HG02870 (cell line): ENCODE results near the gene IL20.
A peak's percentile ranks its signal among the peaks of the same experiment; 100 is the strongest.

Experiments
- ATAC-seq: cut with Tn5 transposase; IDR thresholded peaks from one replicate; pipeline ENCODE4 v1.9.1; 2021; ENCODE audit warnings: mild to moderate bottlenecking, moderate library complexity; ENCODE audit not compliant: unreplicated experiment

The IL20 gene

DNA sequence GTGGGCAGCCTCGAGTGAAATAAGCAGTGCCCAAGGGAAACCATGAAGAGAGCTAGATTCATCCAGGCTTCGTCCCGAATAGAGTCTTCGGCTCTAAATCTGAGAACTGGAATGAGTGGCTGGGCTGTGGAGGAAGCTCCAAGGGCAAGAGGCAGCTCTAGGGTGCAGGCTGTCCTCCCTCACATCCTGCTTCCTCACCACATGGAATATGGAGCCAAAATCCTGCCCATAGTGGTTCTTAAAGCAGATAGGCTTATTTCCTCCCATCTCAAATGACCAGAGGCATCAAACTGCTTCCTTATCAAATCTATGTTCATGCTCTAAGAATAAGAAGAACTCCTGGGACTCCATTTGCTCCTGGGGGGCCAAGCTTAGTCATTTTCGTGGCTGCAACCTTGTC lies 34.3 kb downstream of the IL20 start:
- ATAC-seq, result no peak

DNA sequence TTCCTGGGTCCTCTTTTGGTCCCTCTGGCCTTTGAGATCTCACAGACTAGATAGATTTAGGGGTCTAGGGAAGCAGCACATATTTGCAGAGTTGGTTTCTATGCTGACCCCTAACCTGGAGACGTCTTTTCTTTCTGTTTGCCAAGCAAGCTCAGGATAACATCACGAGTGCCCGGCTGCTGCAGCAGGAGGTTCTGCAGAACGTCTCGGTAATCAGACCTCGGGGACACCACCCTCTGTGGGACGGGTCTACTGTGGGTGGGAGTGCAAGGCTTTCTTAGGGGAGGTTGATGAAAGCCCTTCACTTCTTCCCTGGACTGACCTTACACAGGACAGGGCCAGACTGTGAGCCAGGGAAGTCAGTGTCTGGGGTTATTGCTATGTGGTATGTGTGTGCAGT lies 34.7 kb downstream of the IL20 start:
- ATAC-seq, result no peak

DNA sequence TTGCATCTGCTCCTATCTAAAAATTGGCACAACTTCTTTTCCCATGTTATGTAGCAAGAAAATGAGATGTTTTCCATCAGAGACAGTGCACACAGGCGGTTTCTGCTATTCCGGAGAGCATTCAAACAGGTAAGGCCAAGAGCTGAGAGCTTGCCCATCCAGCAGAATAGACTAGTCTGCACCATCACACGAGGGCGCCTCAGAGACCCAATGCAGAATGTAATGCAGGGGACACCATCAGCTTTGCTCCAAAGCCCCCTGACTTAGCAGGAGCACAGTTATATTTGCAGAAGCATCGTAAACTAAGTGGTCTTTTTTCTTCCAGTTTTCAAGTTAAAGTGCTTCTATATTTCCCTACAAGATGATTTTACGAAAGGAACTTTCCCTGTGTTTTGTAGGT lies 36.5 kb downstream of the IL20 start:
- ATAC-seq, result no peak

DNA sequence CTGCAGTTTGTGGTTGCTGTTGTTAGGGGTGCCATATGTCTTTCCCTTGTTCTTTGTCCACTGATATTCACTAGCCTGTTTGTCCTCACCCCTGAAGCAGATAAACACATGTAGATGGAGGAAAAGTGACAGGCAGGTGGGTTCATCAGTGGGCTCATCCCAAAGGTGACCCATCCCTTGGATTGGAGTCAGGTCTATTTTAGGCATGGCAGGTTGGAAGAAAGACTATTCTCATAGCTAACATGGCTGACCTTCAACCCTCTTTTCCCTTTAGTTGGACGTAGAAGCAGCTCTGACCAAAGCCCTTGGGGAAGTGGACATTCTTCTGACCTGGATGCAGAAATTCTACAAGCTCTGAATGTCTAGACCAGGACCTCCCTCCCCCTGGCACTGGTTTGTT lies 37.3 kb downstream of the IL20 start:
- ATAC-seq, result no peak

DNA sequence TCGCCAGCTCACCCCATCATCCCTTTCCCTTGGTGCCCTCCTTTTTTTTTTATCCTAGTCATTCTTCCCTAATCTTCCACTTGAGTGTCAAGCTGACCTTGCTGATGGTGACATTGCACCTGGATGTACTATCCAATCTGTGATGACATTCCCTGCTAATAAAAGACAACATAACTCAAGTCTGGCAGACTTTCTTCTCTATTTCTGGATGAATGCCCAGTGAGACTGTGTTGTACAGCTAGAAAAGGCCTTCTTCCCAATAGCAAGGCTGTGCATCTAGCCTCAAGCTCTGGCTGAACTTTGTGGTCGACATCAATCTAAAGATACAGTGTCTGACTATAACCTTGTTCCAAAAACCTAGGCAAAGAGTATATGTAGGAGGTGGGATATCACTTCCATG lies 38.3 kb downstream of the IL20 start:
- no peak for ATAC-seq

DNA sequence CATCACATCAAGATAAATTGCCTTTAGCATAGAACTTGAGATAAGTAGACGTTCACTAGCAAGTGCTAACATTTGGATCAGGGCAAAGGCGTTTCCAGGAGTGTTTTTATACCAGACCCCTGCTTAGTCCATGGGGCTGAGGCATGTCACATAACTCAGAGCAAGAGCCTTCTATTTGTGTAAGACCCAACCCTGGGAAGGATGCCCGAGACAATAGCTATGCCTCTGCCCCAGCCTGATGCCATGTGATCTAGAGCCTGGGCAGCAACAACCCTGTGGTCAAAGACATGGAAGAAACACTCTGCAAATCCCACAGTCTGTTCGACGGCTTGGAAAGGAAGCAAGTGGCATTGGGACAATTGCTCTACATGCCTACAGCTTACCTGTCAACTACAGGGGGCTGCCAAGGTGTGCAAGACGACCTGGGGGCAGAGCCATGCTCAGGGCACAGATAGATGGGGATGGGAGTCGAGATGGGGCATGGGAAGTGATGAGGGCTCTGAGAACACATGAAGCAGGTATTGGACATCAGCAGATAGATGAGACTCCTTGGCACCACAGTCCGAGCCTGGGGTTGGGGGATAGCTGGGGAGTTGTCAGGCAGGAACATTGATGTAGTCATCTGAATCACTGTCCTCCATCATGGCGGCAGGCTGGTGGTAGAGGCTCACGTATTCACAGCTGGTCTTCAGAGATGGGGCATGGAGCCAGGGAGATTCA lies 39.2 kb downstream of the IL20 start:
- ATAC-seq, result no peak

DNA sequence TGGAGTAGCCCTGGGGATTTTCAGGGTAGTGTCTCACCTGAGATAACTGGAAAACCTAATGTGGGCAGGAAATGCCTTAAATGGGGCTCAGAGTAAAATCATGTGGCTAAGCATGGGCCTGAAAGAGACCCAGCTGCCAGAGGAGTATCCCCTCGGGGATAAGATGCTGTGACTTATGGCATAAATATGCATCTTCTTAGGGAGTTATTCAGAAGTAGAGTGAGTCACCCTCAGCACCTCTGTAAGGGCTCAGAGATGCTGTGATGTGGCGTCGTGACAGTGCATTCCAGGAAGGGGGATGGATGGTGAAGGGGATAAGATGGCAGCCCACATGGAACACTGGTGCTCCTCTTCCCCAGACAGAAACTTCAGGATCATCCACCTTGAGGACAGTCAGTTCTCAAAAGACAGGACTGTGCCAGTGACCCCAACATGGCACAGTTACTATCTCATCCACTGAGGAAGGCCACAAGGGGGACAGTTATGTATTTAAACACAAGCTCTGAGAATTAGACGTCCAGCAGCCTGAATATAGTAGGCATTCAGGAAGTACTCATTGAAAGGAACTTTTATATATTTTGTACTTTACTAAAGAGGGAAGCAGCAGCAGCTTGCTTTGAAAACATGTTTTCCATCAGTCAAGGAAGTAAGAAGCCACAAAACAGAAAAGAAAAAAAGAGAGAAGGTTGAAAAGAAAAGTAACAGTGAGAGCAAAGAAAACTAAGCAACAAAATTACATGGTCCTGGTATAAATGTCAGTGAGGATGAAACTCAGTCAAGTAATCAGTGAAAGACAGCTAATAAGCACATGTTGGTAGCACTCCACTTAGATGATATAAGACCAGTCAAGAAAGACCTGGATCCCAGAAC lies 40.1 kb downstream of the IL20 start:
- peak; percentile 46 for ATAC-seq

DNA sequence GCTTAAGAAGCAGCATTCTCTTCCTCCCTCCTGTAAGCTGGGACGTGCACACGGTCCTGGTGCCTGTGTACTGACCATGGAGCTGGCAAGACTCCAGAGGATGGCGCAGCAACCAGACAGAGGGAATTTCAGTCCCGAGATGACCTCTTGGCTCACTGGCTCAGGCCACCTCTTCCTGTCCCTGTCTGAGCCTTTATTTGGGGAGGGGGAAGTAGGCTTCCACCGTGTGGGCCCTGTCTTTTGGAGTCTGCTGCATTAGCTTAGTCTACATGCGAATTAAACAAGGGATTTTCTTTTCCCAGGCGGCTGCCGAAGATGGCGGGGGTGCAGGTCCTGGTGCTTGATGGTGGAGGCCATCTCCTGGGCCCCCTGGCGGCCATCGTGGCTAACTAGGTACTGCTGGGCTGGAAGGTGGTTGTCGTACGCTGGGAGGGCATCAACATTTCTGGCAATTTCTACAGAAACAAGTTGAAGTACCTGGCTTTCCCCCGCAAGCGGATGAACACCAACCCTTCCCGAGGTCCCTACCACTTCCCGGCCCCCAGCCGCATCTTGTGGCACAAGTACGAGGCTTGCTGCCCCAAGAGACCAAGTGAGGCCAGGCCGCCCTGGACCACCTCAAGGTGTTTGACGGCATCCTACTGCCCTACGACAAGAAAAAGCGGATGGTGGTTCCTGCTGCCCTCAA lies 42.0 kb downstream of the IL20 start:
- no peak for ATAC-seq

DNA sequence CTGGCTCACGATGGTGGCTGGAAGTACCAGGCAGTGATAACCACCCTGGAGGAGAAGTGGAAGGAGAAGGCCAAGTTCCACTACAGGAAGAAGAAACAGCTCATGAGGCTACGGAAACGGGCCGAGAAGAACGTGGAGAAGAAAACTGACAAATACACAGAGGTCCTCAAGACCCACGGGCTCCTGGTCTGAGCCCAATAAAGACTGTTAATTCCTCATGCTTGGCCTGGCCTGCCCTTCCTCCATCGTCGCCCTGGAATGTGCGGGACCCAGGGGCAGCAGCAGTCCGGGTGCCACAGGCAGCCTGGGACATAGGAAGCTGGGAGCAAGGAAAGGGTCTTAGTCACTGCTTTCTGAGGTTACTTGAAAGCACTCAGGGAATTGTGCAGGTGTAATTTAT lies 42.6 kb downstream of the IL20 start:
- no peak for ATAC-seq

DNA sequence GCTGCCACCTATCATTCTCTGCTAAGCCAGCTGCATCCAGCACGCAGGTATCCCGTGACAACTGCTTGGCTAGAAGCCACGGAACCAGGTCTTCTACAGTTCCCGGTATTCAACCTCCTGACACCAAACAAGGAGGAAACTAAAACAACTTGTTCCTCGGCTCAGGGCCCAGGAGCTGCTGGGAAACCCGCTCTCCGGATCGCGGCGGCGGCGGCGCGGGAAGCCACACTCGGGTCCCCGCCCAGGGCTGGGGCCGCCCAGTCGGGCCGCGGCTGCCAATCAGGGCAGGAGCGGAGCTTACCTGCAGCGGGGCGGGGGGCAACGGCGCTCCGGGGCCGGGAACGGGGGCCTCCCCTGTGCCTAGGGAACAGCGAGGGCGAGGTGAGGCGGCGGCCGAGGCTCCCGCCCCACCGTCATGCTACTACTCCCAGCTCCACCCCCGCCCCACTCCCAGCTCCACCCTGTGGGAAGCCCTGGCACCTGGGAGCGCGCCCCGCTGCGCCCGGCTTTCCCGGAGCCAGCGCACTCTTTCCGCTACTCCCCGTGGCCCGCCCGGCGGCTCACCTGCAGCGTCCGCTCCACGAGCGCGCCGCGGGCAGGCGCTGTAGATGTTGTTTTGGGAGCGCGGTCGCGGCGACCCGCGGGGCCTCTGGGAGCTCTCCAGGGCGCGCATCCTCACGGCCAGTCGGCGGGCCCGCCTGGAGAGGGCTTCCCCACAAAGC lies 43.9 kb downstream of the IL20 start:
- ATAC-seq, result no peak

DNA sequence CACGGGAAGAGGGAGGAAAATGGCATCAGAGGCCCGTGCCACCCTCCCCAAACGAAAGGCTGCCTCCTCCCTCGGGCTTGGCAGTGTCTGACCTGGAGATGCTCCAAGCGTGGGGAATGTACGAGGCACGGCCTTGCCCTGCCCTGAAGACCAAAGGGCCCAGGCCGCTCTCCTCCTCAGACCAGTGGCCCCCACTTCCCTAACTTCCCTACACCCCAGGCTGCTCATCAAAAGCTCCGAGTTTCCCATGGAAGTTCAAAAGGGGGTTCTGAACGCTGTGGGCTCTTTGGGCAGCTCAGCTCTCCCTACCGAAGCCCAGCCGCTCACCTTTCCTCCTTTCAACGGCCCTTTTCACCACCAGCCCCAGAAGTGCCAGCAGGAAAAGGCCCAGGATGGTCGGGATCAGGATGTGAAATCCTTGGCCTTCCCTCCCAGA lies 44.5 kb downstream of the IL20 start:
- no peak for ATAC-seq

DNA sequence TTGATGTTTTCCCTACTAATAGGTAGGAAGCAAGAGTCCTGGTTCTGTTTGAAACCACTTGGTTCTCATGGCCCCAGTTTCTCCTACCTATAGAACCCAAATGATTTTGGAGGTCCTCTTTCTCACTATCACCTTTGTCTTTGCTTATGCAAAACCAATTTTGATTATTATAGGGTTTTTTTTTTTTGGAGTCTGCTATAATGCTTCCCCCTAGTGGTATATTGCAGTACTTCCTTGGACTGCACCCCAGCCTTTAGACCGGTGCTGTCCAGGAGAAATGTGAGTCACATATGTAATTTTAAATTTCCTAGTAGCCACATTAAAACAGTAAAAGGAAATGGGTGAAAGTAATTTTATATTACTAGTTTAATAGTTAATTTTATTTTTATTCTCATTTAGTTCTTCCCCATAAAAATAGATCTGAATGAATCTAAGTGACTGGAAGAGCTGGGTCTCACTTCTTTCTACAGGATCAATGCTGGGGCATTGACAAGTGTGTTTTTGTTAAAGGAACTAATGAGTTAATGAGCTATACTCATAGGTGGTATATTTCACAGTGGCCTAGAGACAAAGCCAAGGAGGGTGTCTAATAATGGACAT lies 45.7 kb downstream of the IL20 start:
- no peak for ATAC-seq

DNA sequence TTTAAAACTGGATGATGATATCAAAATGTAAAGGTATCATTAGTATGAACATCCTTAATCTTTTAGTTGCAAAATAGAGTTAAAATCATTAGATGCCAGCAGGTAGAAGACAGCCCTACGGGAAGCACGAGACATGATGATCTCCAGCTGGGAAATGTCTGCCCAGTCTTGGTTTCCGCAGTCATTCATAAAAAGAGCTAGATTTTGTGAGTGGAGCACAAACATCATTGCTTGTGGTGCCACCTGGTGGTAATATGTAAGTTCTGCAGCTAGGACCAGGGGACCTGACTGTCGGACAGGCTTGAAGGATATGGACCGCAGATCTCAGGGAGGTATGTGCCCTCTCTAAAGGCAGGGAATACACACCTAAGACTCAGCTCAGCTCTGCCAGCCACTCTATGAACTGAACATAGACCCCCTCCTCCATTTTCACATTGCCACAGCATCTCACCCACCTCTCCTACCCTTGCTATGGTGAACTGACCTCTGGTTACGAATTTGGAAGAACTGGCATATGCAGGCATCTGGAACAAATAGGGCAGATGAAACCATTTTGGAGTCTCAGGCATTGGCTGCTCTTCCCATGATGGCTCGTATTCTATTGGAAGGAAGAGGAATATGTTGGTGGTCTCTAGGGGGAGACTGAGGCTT lies 47.1 kb downstream of the IL20 start:
- no peak for ATAC-seq

DNA sequence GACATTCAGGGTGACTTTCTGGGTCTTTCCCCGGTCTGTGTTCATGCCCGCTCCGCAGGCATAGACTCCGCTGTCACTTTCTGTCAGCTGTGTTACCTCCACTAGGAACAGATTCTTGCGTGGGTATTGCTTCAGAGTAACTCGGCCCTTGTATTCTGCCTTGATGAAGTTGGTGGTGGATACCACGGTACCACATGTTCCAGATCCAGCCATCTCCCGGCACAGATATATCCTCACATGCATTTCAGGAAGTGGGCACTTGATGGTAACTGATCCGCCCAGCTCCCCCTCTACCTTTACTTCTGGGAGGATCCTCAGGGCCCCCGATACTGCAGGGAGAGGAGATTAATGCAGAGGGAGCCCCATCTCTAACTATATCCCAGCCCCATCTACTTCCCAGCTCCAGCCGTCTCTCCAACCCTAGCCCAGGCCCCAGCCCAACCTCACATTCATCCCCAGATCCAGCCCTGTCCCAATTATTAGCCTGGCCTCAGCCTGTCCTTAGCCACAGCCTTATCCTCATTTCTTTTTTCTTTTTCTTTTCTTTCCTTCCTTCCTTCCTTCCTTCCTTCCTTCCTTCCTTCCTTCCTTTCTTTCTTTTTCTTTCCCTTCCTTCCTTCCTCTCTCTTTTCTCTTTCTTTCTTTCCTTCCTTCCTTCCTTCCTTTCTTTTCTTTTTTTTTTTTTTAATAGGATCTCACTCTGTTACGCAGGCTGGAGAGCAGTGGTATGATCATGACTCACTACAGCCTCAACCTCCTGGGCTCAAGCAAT lies 48.5 kb downstream of the IL20 start:
- no peak for ATAC-seq

DNA sequence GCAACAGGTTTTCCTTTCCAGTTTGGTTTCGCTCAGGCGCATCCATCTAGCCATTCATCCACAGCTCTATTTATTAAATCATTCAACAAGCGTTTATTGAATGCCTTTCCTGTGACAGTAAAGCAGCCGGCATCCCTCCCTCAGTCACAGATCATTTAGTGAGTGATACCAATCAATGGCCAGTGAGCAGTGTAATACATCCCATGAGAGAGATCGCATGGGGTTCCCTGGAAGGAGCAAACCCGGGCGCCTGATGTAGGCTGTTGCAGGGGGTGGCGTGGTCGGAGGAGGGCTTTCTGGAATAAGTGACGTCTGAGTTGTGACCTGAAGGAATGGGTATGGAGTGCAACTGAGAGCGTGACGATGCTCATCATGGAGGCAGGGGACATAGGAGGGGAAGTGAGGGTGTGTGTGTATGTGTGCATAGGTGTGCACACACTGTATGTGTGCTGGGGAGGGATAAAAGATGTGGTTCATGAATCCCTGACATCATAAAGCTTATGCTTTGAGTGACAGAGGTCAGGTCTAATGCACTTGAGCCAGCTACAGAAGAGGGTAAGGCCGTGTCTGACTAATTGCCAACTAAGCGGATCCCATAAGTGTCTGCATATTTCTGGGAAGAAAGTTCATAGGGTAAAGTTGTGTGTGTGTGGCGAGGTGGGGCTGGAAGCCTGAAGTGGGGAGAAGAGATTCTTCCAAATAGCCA lies 49.8 kb downstream of the IL20 start:
- ATAC-seq, result no peak

DNA sequence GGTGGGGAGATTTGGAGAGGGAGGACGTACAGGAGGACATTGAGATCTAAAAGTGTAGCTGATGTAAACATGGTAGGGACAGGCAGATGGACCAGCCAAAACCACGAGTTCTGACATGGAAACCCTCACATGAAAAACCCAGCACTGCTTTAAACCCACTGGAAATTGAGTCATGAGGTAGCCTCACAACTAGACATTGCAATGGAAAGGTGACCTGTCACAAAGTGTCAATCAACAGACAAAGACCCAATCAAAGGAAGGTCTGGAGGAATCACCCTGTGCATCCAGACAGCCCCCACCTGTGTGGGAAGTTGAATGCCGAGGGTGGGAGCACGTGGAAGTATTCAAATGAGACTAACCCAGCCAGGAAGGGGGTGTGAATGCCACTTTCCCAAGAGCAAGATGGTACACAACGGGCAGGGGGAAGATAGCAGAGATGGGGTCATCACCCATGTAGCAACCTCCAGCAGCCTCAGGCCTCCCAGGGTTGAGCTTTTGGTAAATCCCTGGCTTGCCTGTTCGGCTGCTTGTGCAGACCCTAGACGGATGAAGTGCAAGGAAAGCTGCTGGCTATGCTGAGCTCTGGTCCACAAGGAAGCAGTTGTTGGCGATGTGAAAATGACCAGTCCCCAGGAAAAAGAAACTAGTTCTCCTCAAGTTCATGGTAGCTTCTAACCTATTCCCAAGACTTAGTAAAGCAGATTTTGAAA lies 50.7 kb downstream of the IL20 start:
- ATAC-seq, result no peak

DNA sequence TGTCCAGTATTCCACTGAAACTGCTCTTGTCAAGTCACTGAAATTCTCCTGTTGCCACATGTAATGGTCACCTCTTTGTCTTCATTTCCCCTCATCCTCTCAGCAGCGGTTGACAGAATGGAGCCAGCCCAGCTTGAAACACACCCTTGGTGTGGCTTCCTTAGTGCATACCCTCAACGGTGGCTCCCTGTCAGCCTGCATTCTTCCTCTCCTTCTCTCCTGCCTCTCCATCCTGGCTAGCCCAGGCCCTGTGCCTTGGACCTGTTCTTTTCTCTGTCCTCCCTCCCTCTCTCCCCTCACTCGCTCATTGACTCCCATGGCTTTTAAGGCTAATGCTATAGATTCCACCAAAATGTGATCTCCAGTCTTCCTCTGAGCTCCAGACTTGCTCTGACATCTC lies 52.7 kb downstream of the IL20 start:
- ATAC-seq, result no peak
